ENCODE data around the gene CCT3.

The CCT3 gene

GRCh38 chr1:156276532-156276931 is 61.6 kb downstream of the CCT3 start:
- no peak for DNase-seq

- no peak for DNase-seq
Measured at GRCh38 chr1:156270314-156270713, 67.8 kb downstream of the CCT3 start.

GRCh38 chr1:156268336-156268735 is 69.8 kb downstream of the CCT3 start:
- no peak for DNase-seq

- DNase-seq = no peak
Measured at GRCh38 chr1:156266051-156266450, 72.0 kb downstream of the CCT3 start.

GRCh38 chr1:156263288-156263655 is 74.8 kb downstream of the CCT3 start:
- DNase-seq = no peak

- DNase-seq = no peak
Measured at GRCh38 chr1:156262461-156263287, 75.4 kb downstream of the CCT3 start.

- DNase-seq = no peak
Measured at GRCh38 chr1:156260896-156261295, 77.2 kb downstream of the CCT3 start.

- no peak for DNase-seq
Measured at GRCh38 chr1:156259805-156260204, 78.3 kb downstream of the CCT3 start.
